ENCODE measurements around the gene ABLIM3.

GRCh38 chr5:149264439-149265067 is 123.3 kb downstream of the ABLIM3 start:
- no peak for TF ChIP-seq FOXA1 (IDR thresholded peaks at IDR 0.05)
- TF ChIP-seq, protein P1, sequence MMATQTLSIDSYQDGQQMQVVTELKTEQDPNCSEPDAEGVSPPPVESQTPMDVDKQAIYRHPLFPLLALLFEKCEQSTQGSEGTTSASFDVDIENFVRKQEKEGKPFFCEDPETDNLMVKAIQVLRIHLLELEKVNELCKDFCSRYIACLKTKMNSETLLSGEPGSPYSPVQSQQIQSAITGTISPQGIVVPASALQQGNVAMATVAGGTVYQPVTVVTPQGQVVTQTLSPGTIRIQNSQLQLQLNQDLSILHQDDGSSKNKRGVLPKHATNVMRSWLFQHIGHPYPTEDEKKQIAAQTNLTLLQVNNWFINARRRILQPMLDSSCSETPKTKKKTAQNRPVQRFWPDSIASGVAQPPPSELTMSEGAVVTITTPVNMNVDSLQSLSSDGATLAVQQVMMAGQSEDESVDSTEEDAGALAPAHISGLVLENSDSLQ (IDR thresholded peaks at IDR 0.05) = no peak
- no peak for TF ChIP-seq BHLHE40 (IDR thresholded peaks at IDR 0.05; ENCODE audit: borderline replicate concordance)
- no peak for TF ChIP-seq TARDBP (IDR thresholded peaks at IDR 0.05)
- TF ChIP-seq FOXK2 (IDR thresholded peaks at IDR 0.05) = no peak
- TF ChIP-seq SP1 (IDR thresholded peaks at IDR 0.05) = no peak
- TF ChIP-seq ZNF384 (IDR thresholded peaks at IDR 0.05) = no peak
- TF ChIP-seq ARNT (IDR thresholded peaks at IDR 0.05) = no peak
- no peak for TF ChIP-seq LEF1 (IDR thresholded peaks at IDR 0.05; ENCODE audit: borderline replicate concordance)
- no peak for TF ChIP-seq SUZ12 (IDR thresholded peaks at IDR 0.05)
- TF ChIP-seq FOXM1 (IDR thresholded peaks at IDR 0.05; ENCODE audit: borderline replicate concordance) = no peak
